ENCODE data around the gene DIDO1. TPM values are rescaled to one million over a fixed set of nuclear protein-coding genes. Genes with fewer than 3 reads are reported as not detected.

Gene DIDO1
- total and polyA plus RNA-seq, 2 of the 13 experiments (the other 11 are each of a cell fraction or from before 2014, with no cell fraction given) = 75.0 to 75.1 TPM

- TF ChIP-seq ZSCAN31 (CRISPR knock-in tag; IDR thresholded peaks at IDR 0.05; ENCODE audit: low read depth) (peak; percentile 62; the same call in 1 of the 2 replicates), DNMT3B (CRISPR knock-in tag; conservative IDR thresholded peaks at IDR 0.05) (no peak), ZNF709 (CRISPR knock-in tag; IDR thresholded peaks at IDR 0.05) (peak; percentile 55; the same call in 1 of the 2 replicates), HIVEP1 (CRISPR knock-in tag; IDR thresholded peaks at IDR 0.05) (peak; percentile 47; the same call in 1 of the 2 replicates), ATF1 (CRISPR knock-in tag; IDR thresholded peaks at IDR 0.05) (no peak), MAFG (CRISPR knock-in tag; IDR thresholded peaks at IDR 0.05) (no peak), MLXIP (CRISPR knock-in tag; IDR thresholded peaks at IDR 0.05; ENCODE audit: borderline replicate concordance) (peak; percentile 83; the same call in 1 of the 2 replicates), SMARCE1 (IDR thresholded peaks at IDR 0.05; ENCODE audit: borderline replicate concordance) (no peak), ZNF687 (CRISPR knock-in tag; IDR thresholded peaks at IDR 0.05) (peak; percentile 90), ZUFSP (CRISPR knock-in tag; IDR thresholded peaks at IDR 0.05; ENCODE audit: borderline replicate concordance) (no peak), HMGXB4 (CRISPR knock-in tag; IDR thresholded peaks at IDR 0.05; ENCODE audit: borderline replicate concordance in 1 of 2, low read depth in 1 of 2) (peak; percentile 98), KLF9 (CRISPR knock-in tag; IDR thresholded peaks at IDR 0.05; ENCODE audit: low read depth) (no peak), HNF4G (IDR thresholded peaks at IDR 0.05; ENCODE audit: borderline replicate concordance, low read depth, low read length) (no peak), HNF4G (CRISPR knock-in tag; IDR thresholded peaks at IDR 0.05; ENCODE audit: borderline replicate concordance, low read depth) (no peak), MXD4 (CRISPR knock-in tag; IDR thresholded peaks at IDR 0.05) (peak; percentile 90)
Measured at GRCh38 chr20:62926229-62927127, at the start of gene DIDO1 (continued).

All from HepG2 (cell line).